HFF-Myc (cell line): ENCODE data around the gene SYDE1.

Source experiments
- DNase-seq: peaks from one replicate; pipeline ENCODE4 v3.0.0-alpha.2; 2011; ENCODE audit warnings: low read depth; ENCODE audit errors: extremely low read depth
- H3K4me3 ChIP-seq: replicated peaks from 2 replicates; pipeline ENCODE4 v1.5.1; 2011; ENCODE audit warnings: low read depth, mild to moderate bottlenecking, control low read depth, low read length
- CTCF ChIP-seq: IDR thresholded peaks from 2 replicates; pipeline ENCODE4 v1.5.1; 2012; ENCODE audit warnings: mild to moderate bottlenecking, low read depth, low read length, control low read depth; ENCODE audit errors: missing control alignments

The SYDE1 gene

GRCh38 chr19:15123031-15123890 lies 16.1 kb downstream of the SYDE1 start:
- no peak for DNase-seq
- no peak for TF ChIP-seq CTCF
- no peak overlapping the region for H3K4me3 ChIP-seq

- H3K4me3 ChIP-seq, result peak overlapping the region; percentile 92
- DNase-seq, result no peak
- no peak for TF ChIP-seq CTCF
Observed at GRCh38 chr19:15123900-15124299, 16.7 kb downstream of the SYDE1 start.

- DNase-seq, result no peak
- peak overlapping the region; percentile 92 for H3K4me3 ChIP-seq
- TF ChIP-seq CTCF, result no peak
Observed at GRCh38 chr19:15124572-15125231, 17.5 kb downstream of the SYDE1 start.

- no peak for TF ChIP-seq CTCF
- peak; percentile 89 for DNase-seq
- peak overlapping the region; percentile 92 for H3K4me3 ChIP-seq
Observed at GRCh38 chr19:15125232-15126067, 18.2 kb downstream of the SYDE1 start.

GRCh38 chr19:15126131-15126910 lies 19.1 kb downstream of the SYDE1 start:
- TF ChIP-seq CTCF, result no peak
- peak overlapping the region; percentile 92 for H3K4me3 ChIP-seq
- no peak for DNase-seq
